ENCODE measurements around the gene PUM1.

DNA sequence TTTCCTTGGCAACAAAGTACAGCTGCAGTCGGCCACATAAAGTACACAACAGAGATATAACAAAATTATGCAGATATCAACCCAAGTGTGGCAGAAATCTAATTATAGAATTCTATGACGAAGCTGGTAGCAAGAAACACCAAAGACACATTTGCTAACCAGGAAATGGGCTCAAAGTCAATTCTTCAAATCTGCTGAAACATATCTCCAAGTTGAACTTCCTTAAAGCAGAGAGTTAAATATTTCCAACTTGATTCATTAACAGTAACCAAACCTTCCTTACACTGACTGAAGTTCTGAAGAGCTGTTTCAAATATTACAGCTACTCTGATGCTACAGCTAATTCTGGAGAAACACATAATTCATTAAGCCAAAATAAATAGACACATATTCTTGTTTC lies 89.4 kb downstream of the PUM1 start:
- no peak for TF ChIP-seq POLR2AphosphoS5 (IDR thresholded peaks at IDR 0.05; ENCODE audit: low read depth, low read length)
- no peak for TF ChIP-seq SIN3A (IDR thresholded peaks at IDR 0.05; ENCODE audit: borderline replicate concordance, insufficient read depth, low read length)
- no peak for TF ChIP-seq TAF1 (IDR thresholded peaks at IDR 0.05; ENCODE audit: borderline replicate concordance, insufficient read depth, low read length)
- no peak for TF ChIP-seq FOXP2 (optimal IDR thresholded peaks at IDR 0.05; ENCODE audit: borderline replicate concordance, extremely low read depth, extremely low read length, insufficient read depth)
- TF ChIP-seq, protein P1, sequence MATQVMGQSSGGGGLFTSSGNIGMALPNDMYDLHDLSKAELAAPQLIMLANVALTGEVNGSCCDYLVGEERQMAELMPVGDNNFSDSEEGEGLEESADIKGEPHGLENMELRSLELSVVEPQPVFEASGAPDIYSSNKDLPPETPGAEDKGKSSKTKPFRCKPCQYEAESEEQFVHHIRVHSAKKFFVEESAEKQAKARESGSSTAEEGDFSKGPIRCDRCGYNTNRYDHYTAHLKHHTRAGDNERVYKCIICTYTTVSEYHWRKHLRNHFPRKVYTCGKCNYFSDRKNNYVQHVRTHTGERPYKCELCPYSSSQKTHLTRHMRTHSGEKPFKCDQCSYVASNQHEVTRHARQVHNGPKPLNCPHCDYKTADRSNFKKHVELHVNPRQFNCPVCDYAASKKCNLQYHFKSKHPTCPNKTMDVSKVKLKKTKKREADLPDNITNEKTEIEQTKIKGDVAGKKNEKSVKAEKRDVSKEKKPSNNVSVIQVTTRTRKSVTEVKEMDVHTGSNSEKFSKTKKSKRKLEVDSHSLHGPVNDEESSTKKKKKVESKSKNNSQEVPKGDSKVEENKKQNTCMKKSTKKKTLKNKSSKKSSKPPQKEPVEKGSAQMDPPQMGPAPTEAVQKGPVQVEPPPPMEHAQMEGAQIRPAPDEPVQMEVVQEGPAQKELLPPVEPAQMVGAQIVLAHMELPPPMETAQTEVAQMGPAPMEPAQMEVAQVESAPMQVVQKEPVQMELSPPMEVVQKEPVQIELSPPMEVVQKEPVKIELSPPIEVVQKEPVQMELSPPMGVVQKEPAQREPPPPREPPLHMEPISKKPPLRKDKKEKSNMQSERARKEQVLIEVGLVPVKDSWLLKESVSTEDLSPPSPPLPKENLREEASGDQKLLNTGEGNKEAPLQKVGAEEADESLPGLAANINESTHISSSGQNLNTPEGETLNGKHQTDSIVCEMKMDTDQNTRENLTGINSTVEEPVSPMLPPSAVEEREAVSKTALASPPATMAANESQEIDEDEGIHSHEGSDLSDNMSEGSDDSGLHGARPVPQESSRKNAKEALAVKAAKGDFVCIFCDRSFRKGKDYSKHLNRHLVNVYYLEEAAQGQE (IDR thresholded peaks at IDR 0.05; ENCODE audit: insufficient read depth in 1 of 2, low read depth in 2 of 2, low read length in 2 of 2) = no peak

All from PFSK-1 (cell line).